ENCODE results near the gene DIP2C. TPM values are rescaled to one million over a fixed set of nuclear protein-coding genes. Genes with fewer than 3 reads are reported as not detected.

Gene DIP2C
- total and polyA plus RNA-seq, 8 donors, result 2.4 to 40.1 (median 21.0) TPM

GRCh38 chr10:483261-483660 lies 206.2 kb downstream of the DIP2C start:
- Histone ChIP-seq H3K4me3 (no peak overlapping the region), H3K4me1 (peaks cover 7 to 52% (median 22%) of the 10 kb centered on the region in 4 donors), H3K27me3 (no peaks in the 10 kb centered on the region), H3K27ac (peak overlapping the region in 2 of 5 donors; percentile 82 to 88), H3K36me3 (peaks cover 0 to 22% (median 11%) of the 10 kb centered on the region in 4 donors), H3K9me3 (no peaks in the 10 kb centered on the region)
- WGBS, 5 donors, result 78 to 95% (median 92%) methylated on average over 18 to 19 of the region's 19 CpGs
- intact Hi-C loops (cut with DNase I; ENCODE audit: low total_unique reads), result no loop called here
- TF ChIP-seq CTCF (IDR thresholded peaks at IDR 0.05) (no peak), EP300 (IDR thresholded peaks at IDR 0.05) (no peak), POLR2A (IDR thresholded peaks at IDR 0.05) (no peak), POLR2AphosphoS5 (IDR thresholded peaks at IDR 0.05) (no peak)
- DNase-seq, result no peak

DNA sequence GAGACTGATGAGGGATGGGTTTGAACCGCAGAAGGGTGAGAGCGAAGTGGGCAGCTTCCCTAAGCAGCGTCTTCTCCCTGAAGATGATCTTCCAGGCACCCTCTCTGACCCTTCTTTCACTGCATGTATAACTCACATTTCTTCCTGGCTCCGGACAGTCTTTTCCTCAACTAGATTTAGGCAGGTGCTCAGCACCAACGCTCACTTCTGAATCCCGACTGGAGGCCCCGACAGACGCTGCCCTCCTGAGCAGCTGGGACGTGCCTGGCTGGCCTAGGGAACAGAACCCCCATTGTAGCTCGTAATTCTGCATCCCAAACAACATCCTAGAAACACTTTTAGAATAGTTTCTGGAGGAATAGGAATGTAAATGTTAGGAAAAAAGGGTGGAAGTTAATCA lies 206.6 kb downstream of the DIP2C start:
- peaks cover 7 to 52% (median 22%) of the 10 kb centered on the region in 4 donors for H3K4me1 ChIP-seq

GRCh38 chr10:482051-482501 lies 207.4 kb downstream of the DIP2C start:
- Histone ChIP-seq H3K27me3 (no peaks in the 10 kb centered on the region), H3K4me1 (peaks cover 7 to 52% (median 22%) of the 10 kb centered on the region in 4 donors), H3K27ac (peak overlapping the region in 1 of 5 donors; percentile 88), H3K36me3 (peaks cover 0 to 22% (median 11%) of the 10 kb centered on the region in 4 donors), H3K9me3 (no peaks in the 10 kb centered on the region), H3K4me3 (no peak overlapping the region)
- WGBS, 5 donors, result 84 to 94% (median 92%) methylated on average over 16 of the region's 16 CpGs
- intact Hi-C loops (cut with DNase I; ENCODE audit: low total_unique reads), result no loop called here
- no peak for TF ChIP-seq EP300 (IDR thresholded peaks at IDR 0.05)
- no peak for DNase-seq

More for the DNA sequence above, 206.6 kb downstream of the DIP2C start:
- intact Hi-C loops (cut with DNase I; ENCODE audit: low total_unique reads), result no loop called here
- WGBS, 5 donors, result 84 to 97% (median 91%) methylated on average over 10 of the region's 10 CpGs
- Histone ChIP-seq H3K9me3 (no peaks in the 10 kb centered on the region), H3K4me3 (no peak overlapping the region), H3K27me3 (no peaks in the 10 kb centered on the region), H3K27ac (peak overlapping the region in 1 of 5 donors; percentile 88), H3K36me3 (peaks cover 0 to 22% (median 11%) of the 10 kb centered on the region in 4 donors)
- no peak for DNase-seq
- TF ChIP-seq POLR2A (IDR thresholded peaks at IDR 0.05) (no peak), EP300 (IDR thresholded peaks at IDR 0.05) (no peak), POLR2AphosphoS5 (IDR thresholded peaks at IDR 0.05) (no peak), CTCF (IDR thresholded peaks at IDR 0.05) (no peak)

DNA sequence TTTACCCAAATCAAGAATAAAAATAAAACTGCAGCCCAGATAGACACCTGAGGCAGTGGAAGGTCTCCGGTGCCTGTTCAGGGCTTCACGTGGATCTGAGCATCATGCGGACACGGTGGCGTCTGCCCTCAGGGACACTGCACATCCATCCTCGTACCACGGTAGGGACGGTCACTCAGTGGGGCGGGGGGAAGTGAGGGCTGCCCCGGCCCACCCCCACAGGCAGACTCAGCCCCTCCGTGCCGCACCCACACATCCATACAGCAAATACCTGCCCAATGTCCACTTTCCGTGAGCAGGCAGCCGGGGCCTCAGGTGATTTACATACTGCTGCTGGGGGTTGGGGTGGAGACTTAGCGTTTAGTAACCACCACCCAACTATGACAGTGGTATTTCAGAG lies 207.8 kb downstream of the DIP2C start:
- H3K4me1 ChIP-seq, result peaks cover 7 to 56% (median 21%) of the 10 kb centered on the region in 4 donors
- H3K27me3 ChIP-seq, result no peaks in the 10 kb centered on the region
- H3K27ac ChIP-seq, result peak overlapping the region in 1 of 5 donors; percentile 88
- H3K36me3 ChIP-seq, result peaks cover 0 to 22% (median 11%) of the 10 kb centered on the region in 4 donors
- no peak for DNase-seq
- 86 to 92% (median 90%) methylated on average over 11 to 15 of the region's 15 CpGs for WGBS, 5 donors
- intact Hi-C loops (cut with DNase I; ENCODE audit: low total_unique reads), result no loop called here
- H3K4me3 ChIP-seq, result no peak overlapping the region
- H3K9me3 ChIP-seq, result no peaks in the 10 kb centered on the region
- no peak for TF ChIP-seq POLR2A (IDR thresholded peaks at IDR 0.05)
- no peak for TF ChIP-seq EP300 (IDR thresholded peaks at IDR 0.05)

GRCh38 chr10:480928-481552 lies 208.4 kb downstream of the DIP2C start:
- peaks cover 7 to 50% (median 18%) of the 10 kb centered on the region in 4 donors for H3K4me1 ChIP-seq
- WGBS, 5 donors, result 55 to 73% (median 63%) methylated on average over 14 to 17 of the region's 17 CpGs
- no peak for TF ChIP-seq POLR2AphosphoS5 (IDR thresholded peaks at IDR 0.05)
- no peak for TF ChIP-seq CTCF (IDR thresholded peaks at IDR 0.05)
- no peak for TF ChIP-seq POLR2A (IDR thresholded peaks at IDR 0.05)
- TF ChIP-seq EP300 (IDR thresholded peaks at IDR 0.05), result no peak

More at GRCh38 chr10:480928-481552, 208.4 kb downstream of the DIP2C start:
- intact Hi-C loops (cut with DNase I; ENCODE audit: low total_unique reads), result no loop called here
- peak; percentile 51 to 76 for DNase-seq
- H3K4me3 ChIP-seq, result no peak overlapping the region
- H3K9me3 ChIP-seq, result no peaks in the 10 kb centered on the region
- H3K36me3 ChIP-seq, result peaks cover 0 to 22% (median 11%) of the 10 kb centered on the region in 4 donors
- H3K27ac ChIP-seq, result peak overlapping the region in 1 of 5 donors; percentile 58
- H3K27me3 ChIP-seq, result no peaks in the 10 kb centered on the region

Data from stomach (tissue), 9 donors.